LNCAP (cell line): Measurements from ENCODE around the gene MMP2.

Experiments
- CTCF ChIP-seq: fragments of 450-650 bp; IDR thresholded peaks from 2 replicates; pipeline ENCODE4 v1.5.1; 2017; ENCODE audit warnings: mild to moderate bottlenecking

MMP2 gene

GRCh38 chr16:55489956-55490265 lies 10.9 kb downstream of the MMP2 start:
- TF ChIP-seq CTCF: no peak

GRCh38 chr16:55490301-55490700 lies 11.3 kb downstream of the MMP2 start:
- TF ChIP-seq CTCF: no peak

DNA sequence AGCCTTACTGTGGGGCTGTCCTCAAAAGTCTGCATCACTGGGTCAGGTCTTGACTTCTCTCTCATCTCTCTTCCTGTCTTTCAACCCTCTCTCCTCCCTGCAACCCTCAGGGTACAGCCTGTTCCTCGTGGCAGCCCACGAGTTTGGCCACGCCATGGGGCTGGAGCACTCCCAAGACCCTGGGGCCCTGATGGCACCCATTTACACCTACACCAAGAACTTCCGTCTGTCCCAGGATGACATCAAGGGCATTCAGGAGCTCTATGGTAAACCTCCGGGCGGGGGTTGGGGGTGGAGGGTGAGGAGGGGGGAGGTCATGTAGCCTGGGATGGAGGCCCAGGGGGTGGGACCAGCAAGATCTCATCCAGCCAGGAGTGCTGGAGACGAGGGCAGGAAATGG lies 12.7 kb downstream of the MMP2 start:
- no peak for TF ChIP-seq CTCF

DNA sequence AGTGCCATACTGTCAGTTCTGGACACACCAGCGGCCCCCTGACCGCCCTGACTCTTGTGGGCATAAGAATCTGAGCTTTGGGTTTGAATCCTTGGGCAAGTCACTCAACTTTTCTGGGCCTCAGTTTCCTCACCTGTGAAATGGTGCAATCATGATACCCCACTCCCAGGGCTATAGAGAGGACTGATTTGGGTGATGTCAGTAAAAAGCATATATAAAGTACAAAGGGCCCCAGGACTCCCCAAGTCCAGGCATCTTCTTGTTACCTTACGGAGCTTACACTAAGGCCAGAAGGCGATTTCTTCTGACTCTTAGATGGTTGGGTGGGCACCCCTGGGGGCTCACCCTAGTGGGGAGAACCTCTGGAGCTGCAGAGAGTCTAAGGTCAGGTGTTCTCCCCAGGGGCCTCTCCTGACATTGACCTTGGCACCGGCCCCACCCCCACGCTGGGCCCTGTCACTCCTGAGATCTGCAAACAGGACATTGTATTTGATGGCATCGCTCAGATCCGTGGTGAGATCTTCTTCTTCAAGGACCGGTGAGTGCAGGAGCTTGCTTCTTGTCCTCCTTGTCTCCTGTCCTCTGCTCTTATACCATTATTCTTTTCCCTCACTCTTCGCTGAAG lies 13.9 kb downstream of the MMP2 start:
- TF ChIP-seq CTCF: no peak

GRCh38 chr16:55494994-55495421 lies 16.0 kb downstream of the MMP2 start:
- TF ChIP-seq CTCF: no peak; the same call in 1 of the 2 replicates

GRCh38 chr16:55495616-55496289 lies 16.8 kb downstream of the MMP2 start:
- no peak for TF ChIP-seq CTCF

GRCh38 chr16:55496509-55497145 lies 17.6 kb downstream of the MMP2 start:
- TF ChIP-seq CTCF: no peak
